ENCODE measurements around the gene TBX21.

TBX21 gene

DNA sequence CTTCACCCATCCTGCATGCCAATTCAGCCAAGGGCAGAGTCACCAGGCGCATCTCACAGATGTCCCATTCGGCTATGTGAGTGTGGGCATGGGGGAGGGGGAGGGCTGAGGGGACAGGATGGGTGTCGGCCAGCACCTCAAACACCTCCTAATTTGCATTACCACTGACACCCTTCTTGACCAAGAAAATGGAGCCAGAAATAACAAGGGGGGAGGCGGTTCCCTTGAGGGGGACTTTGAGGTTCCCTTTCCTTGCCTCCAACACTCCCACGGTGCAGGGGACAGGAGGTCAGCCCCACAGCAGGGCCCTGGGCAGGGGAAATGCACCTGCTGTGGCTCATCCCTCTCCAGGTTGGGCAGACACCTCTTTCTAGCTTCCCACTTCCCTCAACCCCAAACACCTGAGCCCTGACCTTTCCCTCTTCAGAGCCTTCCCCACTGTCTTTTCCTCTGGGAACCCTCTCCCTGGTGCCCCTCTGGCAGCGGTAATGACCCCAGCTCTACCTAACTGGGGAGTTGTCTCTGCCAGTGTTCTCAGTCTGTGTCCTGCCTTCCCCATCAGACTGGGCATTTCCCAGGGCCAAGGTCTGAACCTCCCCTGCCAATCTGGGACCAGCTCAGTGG is 18.2 kb upstream of the TBX21 start:
- DNase-seq, result no peak

DNA sequence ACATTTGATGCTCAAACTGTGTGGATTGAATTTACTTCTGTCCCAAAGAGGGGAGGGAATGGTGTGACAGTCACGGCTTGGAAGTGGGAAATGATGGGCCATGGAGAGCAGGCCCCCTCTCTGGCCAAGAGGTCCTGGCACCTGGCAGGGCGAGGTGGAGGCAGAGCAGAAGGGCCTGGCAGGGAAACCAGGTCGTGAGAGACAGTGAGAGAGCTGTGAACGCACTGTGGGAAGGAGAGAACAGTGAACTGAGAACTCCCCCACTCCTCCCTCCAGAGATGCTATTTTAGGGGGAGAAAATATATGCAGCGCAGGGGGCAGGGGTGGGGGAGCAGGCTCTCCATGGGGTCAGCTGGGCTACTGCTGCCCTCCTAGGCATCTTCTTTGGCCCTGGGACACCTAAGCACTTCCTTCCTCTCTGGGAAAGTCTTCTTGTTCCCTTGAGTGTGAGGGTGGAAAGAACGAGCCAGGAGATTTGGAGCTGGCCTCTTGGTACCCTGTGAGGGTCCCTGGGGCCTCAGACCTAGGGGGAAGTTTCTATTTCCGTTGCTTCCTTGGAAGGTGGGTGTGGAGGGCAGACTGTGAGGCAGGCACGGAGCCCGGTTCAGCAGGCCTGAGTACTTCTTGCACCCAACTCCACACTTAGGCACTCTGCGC is 17.2 kb upstream of the TBX21 start:
- DNase-seq, result no peak

DNA sequence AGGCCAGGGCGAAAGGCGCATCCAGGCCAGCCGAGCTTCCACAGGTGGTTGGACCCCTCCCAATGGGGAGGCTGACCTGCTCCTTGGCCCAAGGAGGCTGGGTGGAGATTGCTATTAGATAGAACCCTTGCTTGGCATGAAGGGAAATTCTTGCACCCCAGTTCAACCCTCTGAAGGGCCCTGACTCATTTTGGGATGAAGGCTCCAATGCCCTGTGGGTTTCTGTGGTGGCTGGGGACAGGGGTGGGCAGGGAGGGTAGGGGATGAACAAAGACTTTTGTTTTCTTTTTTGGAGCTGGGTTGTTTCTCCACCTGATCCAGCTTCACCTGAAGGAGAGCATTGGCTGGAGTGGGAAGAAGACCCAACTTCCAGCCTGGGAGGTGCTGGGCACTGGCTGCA is 16.7 kb upstream of the TBX21 start:
- no peak for DNase-seq

DNA sequence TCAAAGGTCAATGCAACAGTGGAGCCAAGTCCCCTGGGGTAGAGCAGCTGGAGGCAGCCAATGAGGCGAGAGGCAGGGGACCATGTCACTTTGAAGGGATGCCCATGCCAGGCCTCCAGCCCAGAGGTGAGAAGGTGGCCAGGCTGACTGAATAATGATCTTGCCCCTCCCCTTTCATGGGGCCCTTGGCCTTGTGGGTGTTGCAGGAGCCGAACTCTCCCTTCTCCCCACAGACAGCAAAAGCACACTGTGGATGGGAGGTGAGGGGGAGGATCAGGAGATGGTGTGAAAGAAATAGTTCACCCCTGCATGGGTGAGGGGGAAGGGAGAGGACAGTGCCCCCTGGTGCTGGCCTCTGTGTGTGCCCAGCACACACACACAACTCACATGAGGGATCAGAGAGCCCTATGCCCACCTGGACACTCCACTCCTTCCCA is 15.8 kb upstream of the TBX21 start:
- DNase-seq, result peak; percentile 47 to 65

DNA sequence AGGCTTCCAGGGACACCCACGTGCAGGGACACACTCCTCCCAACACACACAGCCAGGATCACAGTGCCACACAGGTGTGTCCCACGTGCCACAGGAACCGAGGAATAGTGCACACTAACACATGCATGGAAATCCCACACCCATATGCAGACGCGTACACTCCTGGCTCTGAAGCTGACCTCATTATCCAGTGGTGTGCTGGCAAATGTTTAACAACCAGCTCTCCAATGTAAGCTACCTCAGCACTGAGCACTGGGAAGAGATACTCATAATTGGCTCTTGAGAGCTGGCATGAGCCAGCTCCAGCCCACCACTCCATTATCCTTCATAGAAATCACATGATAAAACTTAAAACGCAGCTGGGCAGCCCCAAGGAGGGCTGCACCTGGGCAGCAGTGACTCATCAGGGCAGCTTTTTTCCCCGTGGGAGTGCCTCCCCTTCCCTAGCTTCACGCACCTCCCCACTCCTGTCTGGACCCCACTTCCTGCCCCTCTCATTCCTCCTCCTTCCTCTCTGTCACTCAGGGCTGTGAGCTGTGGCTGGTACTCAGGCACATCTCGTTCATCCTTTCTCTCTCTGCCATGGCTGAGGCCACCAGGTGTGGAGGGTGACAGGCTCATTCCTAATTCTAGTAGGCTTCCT is 14.9 kb upstream of the TBX21 start:
- DNase-seq, result peak; percentile 63 to 83

DNA sequence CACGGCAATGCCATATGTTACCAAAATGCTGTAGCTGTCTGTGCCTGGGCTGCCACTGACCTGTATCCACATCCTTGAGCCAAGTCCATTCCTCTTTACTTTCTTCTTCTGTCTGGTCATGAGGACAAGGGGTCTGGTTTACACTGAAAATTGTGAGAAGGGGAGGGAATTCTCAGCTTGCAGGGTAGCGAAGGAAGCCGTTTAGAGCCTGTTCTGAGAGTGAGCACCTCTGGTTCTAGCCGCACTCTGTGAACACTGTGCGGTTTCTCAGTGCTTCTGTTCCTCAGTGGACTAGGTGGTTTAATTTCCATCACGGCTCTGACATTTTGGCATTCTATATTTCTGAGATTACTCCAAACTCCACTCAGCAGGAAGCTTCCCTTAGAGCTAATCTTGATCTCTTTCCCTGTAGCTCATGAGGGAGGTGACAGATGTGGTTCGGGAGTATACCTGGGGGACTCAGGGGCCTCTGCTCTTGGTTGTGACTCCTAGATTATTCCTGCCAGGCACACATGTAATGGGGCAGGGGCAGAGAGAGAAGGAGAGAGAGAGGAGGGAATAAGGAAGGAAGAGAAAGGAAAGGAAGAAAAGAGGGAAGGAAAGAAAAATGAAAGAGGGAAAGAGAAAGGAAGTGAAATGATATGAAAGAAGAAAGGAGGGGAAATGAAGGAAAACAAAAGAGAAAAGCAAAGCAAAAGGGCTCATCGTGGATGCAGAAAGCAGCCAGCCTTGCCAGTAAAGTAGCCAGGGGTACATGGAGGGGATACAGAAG is 14.2 kb upstream of the TBX21 start:
- DNase-seq, result no peak

DNA sequence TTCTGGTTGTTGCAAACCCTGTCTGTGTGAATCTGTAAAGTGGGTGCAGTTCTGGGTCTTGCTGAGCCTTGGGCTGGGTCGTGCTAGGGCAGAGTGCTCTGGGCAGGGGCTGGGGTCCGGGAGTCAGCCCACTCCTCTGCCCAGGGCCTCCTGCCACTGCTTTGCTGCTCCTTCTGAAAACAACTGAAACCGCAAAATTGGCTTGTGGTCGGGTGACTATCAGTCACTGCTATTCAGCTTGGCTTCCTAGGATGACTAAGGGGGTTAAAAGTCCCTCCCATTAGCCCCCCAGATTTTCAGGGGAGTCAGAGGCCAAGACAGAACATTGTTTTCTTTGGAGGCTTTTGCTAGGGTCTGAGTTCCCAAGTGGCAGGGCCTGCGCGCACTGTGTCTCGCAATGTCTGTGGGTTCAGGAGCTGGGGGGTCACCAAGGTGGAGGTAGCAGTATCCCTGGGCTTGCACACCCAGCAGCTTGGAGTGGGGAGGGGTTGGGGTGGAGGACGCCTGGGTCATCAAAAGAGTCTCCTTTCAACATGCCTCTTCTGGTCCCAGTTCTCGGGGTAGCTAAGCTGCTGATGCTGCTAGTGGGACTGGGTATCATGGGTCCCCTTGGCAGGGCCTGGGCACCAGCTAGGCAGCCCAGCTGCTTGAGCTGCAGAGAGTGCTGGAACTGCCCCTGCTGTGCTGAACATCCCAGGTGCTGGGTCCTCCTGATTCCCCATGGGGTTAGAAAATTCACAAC is 13.5 kb upstream of the TBX21 start:
- peak; percentile 65 to 72 for DNase-seq

DNA sequence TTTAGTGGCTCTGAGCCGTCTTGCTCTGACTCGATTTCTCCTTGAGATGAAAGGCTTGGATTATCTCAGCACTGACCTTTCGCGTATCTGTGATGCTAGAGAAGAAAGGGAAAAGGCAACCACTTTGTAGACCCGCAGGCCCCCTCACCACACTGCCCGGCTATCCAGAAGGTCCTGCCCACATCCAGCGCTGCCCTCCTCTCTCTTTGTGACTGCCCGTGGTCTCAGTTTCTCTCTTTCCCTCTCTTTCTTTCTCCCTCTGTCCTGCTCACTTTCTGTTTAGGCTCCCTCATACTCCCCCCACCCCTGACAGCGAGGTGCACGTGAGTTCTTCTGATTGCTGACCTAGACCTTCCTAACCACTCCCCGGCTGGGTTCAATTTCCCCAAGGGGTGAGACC is 12.8 kb upstream of the TBX21 start:
- DNase-seq, result no peak

DNA sequence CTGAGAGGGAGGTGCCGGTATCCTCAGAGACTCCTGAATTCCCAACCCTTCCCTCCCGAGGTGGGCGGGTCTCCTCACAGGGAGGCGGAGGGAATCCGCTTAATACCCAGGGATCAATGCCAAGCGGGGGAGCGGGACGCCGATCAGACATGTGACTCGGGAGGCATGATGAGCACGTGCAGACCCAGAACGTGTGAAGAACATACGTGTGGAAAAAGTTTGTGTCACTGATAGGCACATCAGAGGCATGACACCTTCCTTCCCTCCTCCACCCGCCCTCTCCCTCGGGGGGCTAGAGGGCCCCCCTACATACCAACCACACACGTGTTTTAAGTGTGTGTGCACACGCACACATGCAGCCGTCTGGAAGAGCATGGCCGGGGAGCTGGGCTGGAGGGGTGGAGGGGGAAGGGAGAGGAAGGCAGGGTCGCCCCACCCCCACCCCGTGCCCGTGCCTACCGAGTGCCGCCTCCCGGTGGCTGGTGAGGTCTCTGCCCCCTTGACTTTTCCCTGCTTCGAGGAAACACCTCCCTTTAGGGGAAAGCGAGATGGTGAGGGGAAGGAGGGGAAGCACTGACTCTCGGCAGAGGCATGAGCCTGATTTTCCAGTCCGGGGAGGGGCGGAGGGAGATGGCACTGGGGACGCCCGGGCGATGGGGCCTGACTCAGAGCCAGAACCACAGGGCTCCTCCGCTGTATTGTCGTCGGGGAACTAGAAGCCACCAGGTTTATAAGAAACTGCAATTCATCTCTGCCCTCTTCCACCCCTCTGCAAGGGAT is 12.1 kb upstream of the TBX21 start:
- peak; percentile 98 to 99 for DNase-seq

DNA sequence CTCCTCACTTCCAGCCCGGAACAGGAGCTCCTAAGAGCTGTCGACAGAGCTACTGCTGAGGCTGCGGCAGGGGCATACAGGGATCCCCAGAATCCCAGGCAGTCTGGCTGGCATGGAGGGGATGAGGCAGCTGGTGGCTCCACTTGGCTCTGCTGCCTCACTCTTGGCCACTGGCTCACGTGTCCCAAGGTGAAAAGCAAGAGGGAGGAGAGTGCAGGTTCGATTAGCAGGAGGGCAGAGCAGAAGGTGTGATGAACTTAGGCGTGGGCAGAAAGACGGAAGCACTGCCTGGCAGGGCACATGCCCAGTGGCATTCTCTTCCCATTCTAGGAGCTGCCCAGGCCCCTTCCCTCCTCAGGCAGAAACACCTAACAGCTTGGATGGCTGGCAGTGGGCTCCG is 11.3 kb upstream of the TBX21 start:
- DNase-seq, result peak in 1 of 2 donors; percentile 53

DNA sequence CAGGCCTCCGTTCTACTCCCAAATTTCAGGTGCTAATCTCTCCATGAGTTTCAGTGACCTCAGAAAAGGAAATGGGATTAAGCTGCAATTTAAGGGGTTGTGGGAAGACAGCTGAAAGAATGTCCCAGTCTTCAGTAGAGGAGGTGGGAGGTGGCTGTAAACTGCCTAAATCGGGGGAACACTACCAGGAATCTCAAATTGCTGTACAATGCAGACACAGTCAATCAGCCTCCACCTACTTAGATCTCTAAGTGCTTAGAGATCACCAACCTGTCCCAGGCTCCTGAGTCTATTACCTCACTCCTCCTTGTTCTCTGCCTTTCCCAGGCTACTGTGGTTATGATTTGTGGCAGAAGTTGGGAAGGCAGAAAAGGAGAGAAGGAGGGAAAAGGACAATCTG is 8.3 kb upstream of the TBX21 start:
- DNase-seq, result no peak

DNA sequence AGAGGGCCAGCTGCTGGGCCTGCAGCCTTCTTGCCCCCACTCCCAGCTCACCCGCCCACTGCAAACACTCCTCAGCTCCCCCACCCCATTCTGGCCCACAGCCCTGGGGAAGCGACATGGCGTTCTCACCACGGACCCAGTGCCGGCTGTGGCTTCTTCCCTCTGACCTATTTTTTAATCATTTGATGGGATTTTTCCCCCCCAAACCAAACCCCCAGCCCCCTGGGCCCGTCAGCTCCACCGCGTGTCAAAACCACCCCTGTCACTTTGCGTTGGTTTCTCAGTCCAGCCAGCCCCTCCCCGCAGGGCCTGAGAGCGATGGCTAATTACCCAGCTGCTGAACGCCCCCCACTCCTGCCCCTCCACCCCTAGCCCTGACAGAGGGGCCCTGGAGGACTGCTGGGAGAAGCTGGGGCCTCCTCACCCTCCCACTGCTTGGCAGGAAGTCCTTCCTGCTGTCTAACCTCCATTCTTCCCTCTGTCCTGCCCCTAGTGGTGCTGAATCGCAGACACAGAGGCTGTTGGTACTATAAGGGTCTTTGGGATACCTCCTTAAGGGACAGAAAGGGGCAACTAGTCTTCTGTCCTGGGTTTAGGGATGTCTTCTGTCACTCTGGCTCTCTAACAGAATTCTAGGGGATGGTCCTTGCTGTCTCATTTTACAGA is 7.5 kb upstream of the TBX21 start:
- DNase-seq, result no peak

DNA sequence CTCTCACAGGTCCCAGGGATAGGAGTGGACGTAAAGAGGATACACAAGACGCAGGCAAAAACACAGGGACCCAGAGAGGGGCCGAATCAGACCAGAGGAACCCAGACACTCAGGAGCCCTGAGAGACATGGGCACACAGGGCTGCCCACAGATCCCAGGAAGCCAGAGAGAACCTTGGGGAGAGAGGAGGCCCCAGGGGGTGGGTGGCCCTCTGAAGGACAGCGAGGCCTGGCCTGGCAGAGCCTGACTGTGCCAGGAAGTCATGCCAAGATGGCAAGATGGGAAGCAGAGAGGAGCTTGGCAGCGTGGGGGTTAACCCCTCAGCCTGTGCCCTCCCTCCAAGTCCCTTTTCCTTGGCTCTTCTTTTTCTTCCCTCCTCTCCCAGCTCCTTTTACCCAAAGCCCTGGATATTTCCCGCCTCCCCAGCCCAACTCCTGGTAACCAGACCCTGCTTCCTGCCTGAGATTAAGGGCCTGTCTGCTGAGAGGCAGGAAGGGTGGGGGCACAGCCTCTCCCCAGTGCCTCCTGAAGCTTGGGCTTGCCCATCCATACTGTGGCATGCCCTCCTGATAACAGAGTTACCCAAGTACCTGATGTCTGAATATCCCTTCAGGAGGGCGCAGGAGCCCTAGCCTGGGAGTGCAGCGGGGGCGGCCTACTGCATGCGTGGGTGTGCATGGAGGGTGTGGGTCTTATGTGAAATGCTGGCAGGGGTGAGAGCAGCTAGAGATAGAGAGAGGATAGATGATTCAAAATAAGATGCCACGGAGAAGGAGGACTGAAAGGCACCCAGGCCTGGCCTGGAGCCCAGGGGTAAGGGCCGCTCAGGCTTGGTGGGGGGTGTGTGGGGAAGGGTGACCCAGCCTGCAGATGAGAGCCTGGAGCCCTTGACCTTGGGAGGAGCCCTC is 6.0 kb upstream of the TBX21 start:
- no peak for DNase-seq

DNA sequence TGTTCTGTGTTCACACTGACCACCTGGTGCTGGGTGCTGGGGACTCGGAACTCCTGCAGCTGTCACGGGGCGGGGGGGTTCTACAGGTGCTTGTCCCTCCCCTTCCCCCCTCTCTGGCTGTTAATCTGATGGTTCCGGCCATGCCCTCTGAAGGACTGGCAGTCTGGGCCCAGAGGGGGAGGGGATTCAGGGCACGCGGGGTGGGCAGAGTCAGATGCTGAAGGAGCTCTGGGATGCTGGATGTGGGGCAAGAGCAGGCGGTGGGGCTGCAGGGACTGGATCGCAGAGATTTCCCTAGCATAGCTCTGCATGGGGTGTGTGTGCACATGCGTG is 5.4 kb upstream of the TBX21 start:
- DNase-seq, result no peak

DNA sequence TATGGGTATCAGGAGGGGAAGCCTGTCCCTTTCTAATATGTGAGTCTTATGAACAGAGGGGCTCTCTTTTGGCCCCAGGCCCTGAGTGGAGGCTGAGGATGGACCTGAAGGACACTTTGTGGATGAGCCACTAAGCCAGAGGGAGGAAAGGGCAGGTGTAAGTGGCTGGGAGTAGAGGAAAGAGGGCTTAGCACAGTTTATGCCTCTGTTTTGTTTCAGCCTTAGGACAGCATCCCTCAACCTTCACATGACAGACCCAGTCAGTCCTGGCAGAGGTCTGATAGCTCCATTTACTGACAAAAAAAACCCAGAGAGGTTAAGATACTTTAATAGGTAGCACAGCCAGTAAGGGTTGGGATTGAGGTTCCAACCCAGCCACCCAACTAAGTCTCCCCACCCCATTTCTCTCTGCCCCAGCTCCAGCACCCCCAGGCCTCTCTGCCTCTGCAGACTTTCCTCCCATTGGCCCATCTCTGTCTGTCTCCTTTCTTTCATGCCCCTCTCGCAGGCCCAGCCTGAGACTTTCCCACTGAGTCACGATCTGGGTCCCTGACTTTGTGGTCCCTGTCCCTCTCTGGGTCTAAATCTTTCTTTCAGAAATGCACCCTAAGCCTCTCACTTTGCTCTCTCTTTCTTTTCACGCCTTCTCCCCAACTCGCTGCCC is 4.7 kb upstream of the TBX21 start:
- DNase-seq, result no peak

DNA sequence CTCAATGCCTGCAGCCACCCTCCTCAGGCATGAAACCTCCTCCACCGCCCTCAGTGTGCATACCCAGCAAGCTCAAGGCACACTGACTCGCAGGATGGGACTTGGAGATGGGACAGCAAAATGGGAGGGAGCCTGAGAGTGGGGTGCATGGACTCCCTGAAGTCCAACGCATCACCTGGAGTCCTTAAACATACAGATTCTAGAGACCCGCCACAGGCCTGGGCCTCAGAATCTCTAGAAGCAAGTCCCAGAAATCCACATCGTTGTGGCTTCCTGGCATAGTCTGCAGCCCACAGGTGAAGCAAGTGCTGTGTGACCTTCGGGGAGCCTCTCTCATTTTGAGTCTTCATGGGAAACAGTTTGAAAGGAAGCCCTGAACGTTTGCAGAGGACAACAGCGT is 3.6 kb upstream of the TBX21 start:
- no peak for DNase-seq

DNA sequence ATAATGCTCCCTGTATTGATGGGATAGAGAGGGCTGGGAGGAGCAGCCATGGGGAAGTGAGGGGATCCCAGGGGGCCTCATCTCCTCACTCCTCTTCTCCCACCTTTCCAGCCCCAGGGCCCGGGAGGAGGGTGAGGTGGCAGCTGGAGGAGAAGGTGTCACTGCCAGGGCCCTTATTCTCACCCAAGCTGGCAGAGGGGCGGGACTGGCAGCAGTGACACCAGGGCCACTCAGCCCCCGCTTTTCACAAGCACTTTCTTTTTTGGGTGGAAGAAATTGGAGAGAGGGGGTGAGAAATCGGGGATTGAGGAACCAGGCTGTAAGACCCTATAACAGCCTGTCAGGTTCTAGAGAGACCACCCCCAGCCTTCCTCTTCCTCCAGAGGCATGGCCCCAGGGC is 2.4 kb upstream of the TBX21 start:
- DNase-seq, result peak in 1 of 2 donors; percentile 8

DNA sequence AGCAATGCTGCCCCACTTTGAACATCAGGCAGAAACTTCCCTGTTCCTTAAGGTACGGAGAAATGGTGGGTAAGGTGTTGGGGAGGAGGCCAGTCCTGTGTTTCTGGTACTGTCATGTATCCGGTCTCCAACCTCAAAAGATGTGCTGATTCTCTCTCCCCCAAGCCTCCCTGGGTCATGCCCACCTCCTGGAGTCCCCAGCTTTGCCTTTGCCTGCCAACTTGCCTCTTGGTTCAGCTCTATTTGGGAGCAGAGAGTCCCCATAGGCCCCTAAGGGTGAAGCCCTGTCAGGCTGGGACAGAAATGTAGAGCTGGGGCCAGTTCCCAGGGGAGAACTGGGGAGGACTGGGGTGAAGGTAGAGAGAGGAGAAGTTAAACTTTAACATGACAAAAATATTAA is 1.6 kb upstream of the TBX21 start:
- no peak for DNase-seq

DNA sequence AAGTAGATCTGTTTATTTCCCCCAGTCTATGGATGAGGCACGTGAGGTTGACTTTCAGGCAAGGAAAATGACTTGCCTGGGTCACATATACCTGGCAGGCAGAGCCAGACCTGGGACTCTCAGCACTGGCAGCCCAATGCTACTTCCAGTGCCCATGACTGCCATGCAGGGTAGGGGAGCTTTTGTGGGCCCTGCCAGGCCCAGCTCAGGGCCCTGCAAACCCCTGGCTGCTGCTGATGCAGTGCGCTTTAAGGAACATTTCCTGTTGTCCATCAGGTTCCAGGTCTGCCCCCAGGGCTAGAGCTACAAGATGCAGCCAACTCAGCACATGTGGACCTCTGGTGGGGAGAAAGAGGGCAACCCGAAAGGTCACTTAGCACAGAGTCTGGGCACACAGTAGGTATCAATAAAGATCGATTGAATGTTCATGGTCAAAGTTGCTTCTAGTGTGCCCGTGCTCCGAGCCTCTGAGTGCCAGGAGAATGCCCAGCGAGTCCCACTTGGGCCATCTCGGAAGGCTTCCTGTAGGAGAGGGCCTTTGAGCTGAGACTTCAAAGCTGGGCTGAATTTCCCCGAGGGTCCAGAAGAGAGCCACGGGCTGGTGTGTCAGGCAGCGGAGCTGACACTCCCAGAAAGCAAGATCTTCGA is 513 bp upstream of the TBX21 start:
- peak in 1 of 2 donors; percentile 1 for DNase-seq

Data from activated CD4-positive, alpha-beta T cell treated with anti-CD3 and anti-CD28 coated beads for 4 hours (primary cell).